GDM1 (cell line): ENCODE measurements around the gene SMCO1.
"Not testable (repeated sequence)": the region's sequence is repeated elsewhere in the genome, so short reads cannot be mapped to it uniquely, and the experiment has no call there.

Experiments used
- DNase-seq: peaks from one replicate; lab custom pipeline; 2025; lab: John Stamatoyannopoulos, UW

Gene SMCO1

DNA sequence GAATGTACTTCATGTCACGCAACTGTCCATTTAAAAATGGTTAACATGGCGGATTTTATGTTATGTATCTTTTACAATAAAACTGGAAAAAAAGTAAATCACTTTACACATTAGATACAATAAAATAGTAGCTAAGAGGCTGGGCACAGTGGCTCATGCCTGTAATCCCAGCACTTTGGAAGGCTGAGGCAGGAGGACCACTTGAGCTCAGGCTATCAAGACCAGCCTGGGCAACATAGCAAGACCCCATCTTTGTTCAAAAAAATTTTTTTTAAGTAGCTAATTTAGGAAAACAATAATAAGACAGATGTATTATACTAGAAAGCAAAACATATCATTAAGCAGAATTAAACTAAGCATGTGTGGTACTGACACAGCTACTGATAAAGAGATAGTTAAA is 23.1 kb downstream of the SMCO1 start:
- DNase-seq, result no peak

DNA sequence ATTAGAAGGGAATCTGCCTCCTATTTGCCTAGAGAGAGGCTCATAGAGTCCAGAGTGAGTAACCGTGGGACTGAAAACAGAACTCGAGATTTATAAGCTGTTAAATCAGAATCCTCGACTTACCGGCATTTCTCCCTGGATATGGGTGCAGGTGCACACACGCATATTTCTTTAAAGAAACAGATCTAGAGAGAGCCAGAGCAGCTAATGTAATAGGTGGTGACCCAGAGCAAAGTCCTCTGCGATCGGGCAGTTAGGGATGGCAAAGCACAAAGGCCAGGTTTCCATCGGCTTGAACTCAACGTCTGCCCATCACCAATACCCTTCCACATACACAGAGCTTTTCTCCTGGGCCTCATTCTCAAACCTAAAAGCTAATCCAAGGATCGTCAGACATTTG is 25.4 kb downstream of the SMCO1 start:
- no peak for DNase-seq

DNA sequence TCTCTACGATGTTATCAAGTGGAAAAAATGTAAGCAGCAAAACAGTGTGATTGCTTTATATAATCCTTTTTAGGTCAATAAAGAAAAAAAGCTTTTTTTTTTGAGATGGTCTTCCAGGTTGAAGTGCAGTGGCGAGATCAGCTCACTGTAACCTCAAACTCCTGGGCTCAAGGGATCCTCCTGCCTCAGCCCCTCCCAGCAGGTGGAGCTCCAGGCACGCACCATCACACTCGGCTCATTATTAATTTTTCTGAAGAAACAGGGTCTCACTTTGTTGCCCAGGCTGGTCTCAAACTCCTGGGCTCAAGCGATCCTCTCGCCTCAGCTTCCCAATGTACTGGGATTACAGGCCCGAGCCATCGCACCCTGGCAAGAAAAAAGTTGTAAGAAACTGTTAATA is 28.9 kb downstream of the SMCO1 start:
- DNase-seq, result no peak

DNA sequence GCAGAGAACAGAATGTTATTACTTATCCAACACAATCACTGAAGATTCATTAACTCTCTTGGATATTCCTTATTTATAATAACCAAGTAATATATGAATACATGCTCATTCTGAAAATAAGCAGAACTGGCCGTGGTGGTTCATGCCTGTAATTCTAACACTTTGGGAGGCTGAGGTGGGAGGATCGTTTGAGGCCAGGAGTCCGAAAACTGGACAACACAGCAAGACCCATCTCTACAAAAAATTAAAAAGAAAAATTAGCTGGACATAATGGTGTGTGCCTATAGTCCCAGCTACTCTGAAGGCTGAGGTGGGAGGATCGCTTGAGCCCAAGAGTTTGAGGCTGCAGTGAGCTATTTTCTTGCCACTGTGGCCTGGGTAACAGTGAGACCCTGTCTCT is 37.5 kb downstream of the SMCO1 start:
- DNase-seq, result no peak

DNA sequence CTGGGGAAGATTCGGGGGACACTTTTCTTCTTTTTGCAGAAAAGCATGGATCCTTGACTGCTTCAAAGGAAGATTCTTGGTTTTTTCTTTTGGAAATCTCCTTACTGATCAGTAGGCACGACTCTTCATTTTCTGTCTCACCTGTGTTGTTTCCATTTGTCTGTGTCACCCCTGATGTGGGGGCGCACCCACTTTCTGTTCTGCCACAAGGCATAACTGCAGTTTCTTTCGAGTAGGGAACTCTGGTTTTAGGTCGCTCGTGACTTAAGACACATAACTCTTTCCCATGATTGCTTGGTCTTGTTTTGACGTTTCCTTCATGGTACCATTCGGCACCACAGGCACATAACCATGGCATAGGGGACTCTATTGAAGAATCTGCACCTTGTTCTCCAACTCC is 42.9 kb downstream of the SMCO1 start:
- DNase-seq, result no peak

DNA sequence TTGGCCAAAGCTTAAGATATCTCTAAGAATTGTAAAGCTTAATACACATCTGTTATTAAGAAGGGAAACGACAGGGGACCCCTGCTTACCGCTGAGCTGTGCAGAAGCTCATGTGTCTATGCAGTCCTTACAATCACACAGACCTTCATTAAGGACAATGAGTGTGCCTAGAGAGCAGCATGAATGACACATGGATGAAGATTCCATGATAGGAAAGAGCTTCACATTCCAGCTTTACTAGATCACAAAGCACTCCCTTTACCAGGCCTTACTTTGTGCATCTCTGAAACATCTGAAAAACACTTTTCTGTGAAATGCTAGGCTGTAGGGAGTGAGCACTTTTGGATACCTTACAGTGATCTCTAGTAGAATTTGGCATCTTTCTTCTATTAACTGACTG is 43.6 kb downstream of the SMCO1 start:
- no peak for DNase-seq

DNA sequence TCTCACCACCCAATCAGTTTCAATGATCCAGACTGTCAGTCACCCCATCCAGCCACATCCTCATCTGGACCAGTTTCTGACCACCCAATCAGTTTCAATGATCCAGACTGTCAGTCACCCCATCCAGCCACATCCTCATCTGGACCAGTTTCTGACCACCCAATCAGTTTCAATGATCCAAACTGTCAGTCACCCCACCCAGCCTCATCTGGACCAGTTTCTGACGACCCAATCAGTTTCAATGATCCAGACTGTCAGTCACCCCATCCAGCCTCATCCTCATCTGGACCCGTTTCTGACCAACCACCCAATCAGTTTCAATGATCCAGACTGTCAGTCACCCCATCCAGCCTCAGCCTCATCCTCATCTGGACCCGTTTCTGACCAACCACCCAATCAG is 45.0 kb downstream of the SMCO1 start:
- not testable (repeated sequence) for DNase-seq

DNA sequence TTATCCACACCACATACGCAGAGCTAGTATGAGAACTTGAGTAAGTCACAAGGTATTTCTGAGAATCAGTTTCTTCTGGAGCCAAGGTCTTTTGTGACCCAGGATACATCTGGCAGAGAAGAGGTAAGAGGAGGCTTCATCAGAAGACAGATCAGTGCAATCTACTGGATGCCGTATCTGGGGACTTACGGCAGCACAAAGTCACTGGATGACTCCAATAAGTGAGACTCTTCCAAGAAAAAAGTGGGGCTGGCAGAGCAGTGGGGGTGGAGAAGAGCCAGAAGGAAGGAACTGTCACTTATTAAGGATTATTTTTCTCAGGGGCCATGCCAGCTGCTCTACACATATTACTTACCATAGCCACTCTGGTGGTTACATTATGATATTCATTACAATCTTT is 51.3 kb downstream of the SMCO1 start:
- no peak for DNase-seq

DNA sequence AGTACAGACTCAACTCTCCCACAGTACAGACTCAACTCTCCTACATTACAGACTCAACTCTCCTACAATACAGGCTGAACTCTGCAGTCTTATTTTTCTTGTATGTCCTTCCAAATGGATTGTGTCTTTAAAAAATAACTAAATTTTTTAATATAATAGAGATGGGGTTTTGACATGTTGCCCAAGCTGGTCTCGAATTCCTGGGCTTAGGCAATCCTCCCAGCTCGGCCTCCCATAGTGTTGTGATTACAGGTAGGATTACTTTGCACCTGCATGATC is 51.7 kb downstream of the SMCO1 start:
- DNase-seq, result no peak

DNA sequence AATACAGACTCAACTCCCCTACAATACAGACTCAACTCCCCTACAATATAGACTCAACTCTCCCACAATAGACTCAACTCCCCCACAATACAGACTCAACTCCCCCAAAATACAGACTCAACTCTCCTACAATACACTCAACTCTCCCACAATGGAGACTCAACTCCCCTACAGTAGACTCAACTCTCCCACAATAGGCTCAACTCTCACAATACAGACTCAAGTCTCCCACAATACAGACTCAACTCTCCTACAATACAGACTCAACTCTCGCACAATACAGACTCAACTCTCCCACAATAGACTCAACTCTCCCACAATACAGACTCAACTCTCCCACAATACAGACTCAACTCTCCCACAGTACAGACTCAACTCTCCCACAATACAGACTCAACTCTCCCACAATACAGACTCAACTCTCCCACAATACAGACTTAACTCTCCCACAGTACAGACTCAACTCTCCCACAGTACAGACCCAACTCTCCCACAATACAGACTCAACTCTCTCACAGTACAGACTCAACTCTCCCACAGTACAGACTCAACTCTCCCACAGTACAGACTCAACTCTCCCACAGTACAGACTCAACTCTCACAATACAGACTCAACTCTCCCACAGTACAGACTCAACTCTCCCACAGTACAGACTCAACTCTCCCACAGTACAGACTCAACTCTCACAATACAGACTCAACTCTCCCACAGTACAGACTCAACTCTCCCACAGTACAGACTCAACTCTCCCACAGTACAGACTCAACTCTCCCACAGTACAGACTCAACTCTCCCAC is 52.3 kb downstream of the SMCO1 start:
- DNase-seq, result not testable (repeated sequence)

DNA sequence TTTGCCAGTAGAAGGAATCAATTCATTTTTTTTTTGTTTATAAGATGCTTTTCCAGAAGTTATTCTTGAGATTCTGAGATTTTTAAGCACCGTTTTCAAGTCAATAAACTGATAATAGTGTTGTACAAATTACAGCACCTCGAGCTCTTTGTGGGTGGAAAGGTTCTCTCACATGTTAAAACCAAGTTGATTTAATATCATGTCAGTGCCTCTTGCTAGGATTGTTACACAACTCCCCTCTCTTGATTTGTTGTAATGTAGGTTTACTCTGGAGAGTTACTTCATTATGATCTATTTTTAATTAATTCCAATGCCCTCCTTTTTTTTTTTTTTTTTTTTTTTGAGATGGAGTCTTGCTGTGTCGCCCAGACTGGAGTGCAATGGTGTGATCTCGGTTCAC is 57.1 kb downstream of the SMCO1 start:
- DNase-seq, result no peak

DNA sequence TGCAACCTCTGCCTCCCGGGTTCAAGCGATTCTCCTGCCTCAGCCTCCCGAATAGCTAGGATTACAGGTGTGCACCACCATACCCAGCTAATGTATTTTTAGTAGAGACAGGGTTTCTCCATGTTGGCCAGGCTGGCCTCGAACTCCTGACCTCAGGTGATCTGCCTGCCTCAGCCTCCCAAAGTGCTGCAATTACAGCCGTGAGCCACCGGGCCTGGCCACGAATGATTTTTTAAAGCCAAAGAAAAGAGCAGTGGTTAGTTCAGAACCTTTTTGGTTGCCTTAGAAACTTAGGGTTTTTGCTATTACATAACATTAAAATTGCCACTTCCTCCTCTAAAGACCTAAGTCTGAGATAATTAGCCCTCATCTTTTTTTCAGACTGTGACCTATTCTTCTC is 57.7 kb downstream of the SMCO1 start:
- not testable (repeated sequence) for DNase-seq
